Measurements from ENCODE around the gene HIVEP2. TPM values are rescaled to one million over a fixed set of nuclear protein-coding genes. Genes with fewer than 3 reads are reported as not detected.
A peak's percentile ranks its signal among the peaks of the same experiment; 100 is the strongest.

The HIVEP2 gene
- total RNA-seq, 4 donors from 2014 or later = 8.6 to 19.3 (median 12.7) TPM

GRCh38 chr6:142821164-142821716, 123.7 kb downstream of the HIVEP2 start:
- Histone ChIP-seq H3K4me1 (peaks cover 0 to 71% (median 32%) of the 10 kb centered on the region in 3 donors), H3K27ac (peak overlapping the region in 1 of 4 donors; percentile 66), H3K9me3 (no peaks in the 10 kb centered on the region), H3K36me3 (no peaks in the 10 kb centered on the region), H3K4me3 (no peak overlapping the region), H3K27me3 (no peaks in the 10 kb centered on the region)
- TF ChIP-seq POLR2A (IDR thresholded peaks at IDR 0.05) = no peak
- TF ChIP-seq CTCF (IDR thresholded peaks at IDR 0.05) = no peak
- 83 to 92% methylated on average over 6 of the region's 6 CpGs for WGBS, 2 donors
- intact Hi-C loops (cut with DNase I) = no loop called here
- no peak for DNase-seq

- intact Hi-C loops (cut with DNase I) = no loop called here
- peak overlapping the region; percentile 14 to 63 (median 34) for H3K4me3 ChIP-seq
- peak overlapping the region; percentile 53 to 78 (median 68) for H3K27ac ChIP-seq
Observed at GRCh38 chr6:142820338-142821051, 124.5 kb downstream of the HIVEP2 start.

DNA sequence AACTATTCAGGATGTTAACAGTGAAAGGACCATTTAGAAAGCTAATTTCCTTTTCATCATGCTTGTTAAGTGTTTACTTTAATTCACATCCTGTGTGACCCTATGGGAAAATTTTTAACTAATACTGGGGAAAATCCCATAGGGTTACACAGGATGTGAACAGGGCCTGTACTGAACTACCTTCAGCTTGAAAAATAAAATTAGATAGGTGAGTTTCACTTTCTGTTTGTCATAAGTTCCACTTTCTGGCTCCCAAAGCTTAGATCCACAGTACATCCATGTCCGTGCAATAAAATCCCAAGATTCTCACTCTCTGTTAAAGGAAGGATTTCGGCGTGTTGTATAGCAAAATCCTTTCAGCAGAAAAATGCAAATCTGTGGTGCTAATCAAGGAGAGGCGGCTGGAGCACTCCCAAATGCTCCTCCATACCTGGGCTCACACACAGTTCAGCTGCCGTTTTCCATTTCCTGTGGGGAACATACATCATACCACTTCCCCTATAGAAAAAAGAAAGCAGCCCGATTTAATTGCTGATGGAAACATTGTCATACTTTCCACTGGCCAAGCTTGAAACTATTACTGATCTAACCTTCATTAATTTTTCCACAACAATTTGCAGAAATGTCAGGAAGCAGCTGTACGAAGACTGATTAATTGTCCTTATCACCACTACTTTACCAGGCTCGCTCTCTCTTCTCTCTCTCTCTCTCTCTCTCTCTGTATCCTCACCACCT, 125.2 kb downstream of the HIVEP2 start:
- Histone ChIP-seq H3K27me3 (no peaks in the 10 kb centered on the region), H3K4me1 (peaks cover 0 to 66% (median 30%) of the 10 kb centered on the region in 3 donors), H3K27ac (peak overlapping the region; percentile 53 to 78 (median 68)), H3K9me3 (no peaks in the 10 kb centered on the region), H3K4me3 (peak overlapping the region; percentile 14 to 63 (median 34)), H3K36me3 (no peaks in the 10 kb centered on the region)
- WGBS, 2 donors = 9 to 34% methylated on average over 8 of the region's 8 CpGs
- TF ChIP-seq CTCF (IDR thresholded peaks at IDR 0.05) (no peak), POLR2A (IDR thresholded peaks at IDR 0.05) (no peak)
- no peak for DNase-seq
- intact Hi-C loops (cut with DNase I) = no loop called here

More at GRCh38 chr6:142820338-142821051, 124.5 kb downstream of the HIVEP2 start:
- 37 to 45% methylated on average over 4 of the region's 4 CpGs for WGBS, 2 donors
- TF ChIP-seq CTCF (IDR thresholded peaks at IDR 0.05) (no peak), POLR2A (IDR thresholded peaks at IDR 0.05) (no peak)
- no peak for DNase-seq
- no peaks in the 10 kb centered on the region for H3K9me3 ChIP-seq
- no peaks in the 10 kb centered on the region for H3K36me3 ChIP-seq
- H3K27me3 ChIP-seq = no peaks in the 10 kb centered on the region
- peaks cover 0 to 71% (median 32%) of the 10 kb centered on the region in 3 donors for H3K4me1 ChIP-seq

- DNase-seq = no peak
- 93 to 98% methylated on average over 4 of the region's 4 CpGs for WGBS, 2 donors
- no peak overlapping the region for H3K4me3 ChIP-seq
- TF ChIP-seq CTCF (IDR thresholded peaks at IDR 0.05) (no peak), POLR2A (IDR thresholded peaks at IDR 0.05) (no peak)
- no peaks in the 10 kb centered on the region for H3K27me3 ChIP-seq
- H3K36me3 ChIP-seq = no peaks in the 10 kb centered on the region
- no peaks in the 10 kb centered on the region for H3K9me3 ChIP-seq
- H3K4me1 ChIP-seq = peaks cover 0 to 33% (median 13%) of the 10 kb centered on the region in 3 donors
- H3K27ac ChIP-seq = no peak overlapping the region
- intact Hi-C loops (cut with DNase I) = no loop called here
Observed at GRCh38 chr6:142816486-142816885, 128.5 kb downstream of the HIVEP2 start.

DNA sequence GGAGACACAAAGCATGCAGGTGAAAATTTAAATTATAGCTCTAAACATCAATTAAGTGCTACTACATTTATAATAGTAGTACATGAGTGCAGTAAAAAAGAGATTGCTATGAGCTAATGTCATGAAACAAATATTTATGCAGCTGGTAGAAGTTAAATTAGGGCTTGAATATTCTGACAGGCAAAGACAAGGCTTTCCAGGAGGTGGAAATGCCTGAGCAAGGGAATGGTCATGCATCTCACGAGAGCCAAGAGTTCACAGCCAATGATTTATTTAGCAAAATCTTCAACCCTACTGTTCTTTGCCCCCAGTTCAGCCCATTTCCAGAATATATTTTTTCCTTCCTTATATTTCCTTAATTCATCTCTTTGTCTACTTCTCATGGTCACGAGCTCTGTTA, 128.9 kb downstream of the HIVEP2 start:
- no peak for DNase-seq
- intact Hi-C loops (cut with DNase I) = no loop called here
- peaks cover 0 to 29% (median 11%) of the 10 kb centered on the region in 3 donors for H3K4me1 ChIP-seq

More for the DNA sequence above, 128.9 kb downstream of the HIVEP2 start:
- H3K27ac ChIP-seq = no peak overlapping the region
- whole genome bisulfite sequencing, 2 donors = 29 to 84% methylated on average over 2 of the region's 2 CpGs
- no peak overlapping the region for H3K4me3 ChIP-seq
- TF ChIP-seq CTCF (IDR thresholded peaks at IDR 0.05) (no peak), POLR2A (IDR thresholded peaks at IDR 0.05) (no peak)
- no peaks in the 10 kb centered on the region for H3K27me3 ChIP-seq
- no peaks in the 10 kb centered on the region for H3K36me3 ChIP-seq
- H3K9me3 ChIP-seq = no peaks in the 10 kb centered on the region

Measured in esophagus squamous epithelium (tissue), 5 donors.